Measurements from ENCODE around the gene PRKCE. TPM values are rescaled to one million over a fixed set of nuclear protein-coding genes. Genes with fewer than 3 reads are reported as not detected.

The PRKCE gene
- total RNA-seq, 2 donors from 2014 or later: 6.3 to 30.1 TPM

GRCh38 chr2:45622336-45623075 is 29.0 kb upstream of the PRKCE start:
- Mint-ChIP-seq H3K9me3 (no peaks in the 10 kb centered on the region), H3K4me1 (ENCODE audit: low read depth in 2 of 2) (no peaks in the 10 kb centered on the region), H3K36me3 (no peaks in the 10 kb centered on the region), H3K27ac (no peak overlapping the region), H3K27me3 (peaks cover 33 to 50% of the 10 kb centered on the region in 2 donors), H3K4me3 (no peak overlapping the region)
- ATAC-seq (no peak), DNase-seq (ENCODE audit: low spot score) (no peak)

- Mint-ChIP-seq H3K4me1 (ENCODE audit: low read depth in 2 of 2) (no peaks in the 10 kb centered on the region), H3K9me3 (no peaks in the 10 kb centered on the region), H3K27ac (no peak overlapping the region), H3K36me3 (no peaks in the 10 kb centered on the region), H3K27me3 (peaks cover 35 to 51% of the 10 kb centered on the region in 2 donors), H3K4me3 (no peak overlapping the region)
- DNase-seq (ENCODE audit: low spot score) (no peak), ATAC-seq (no peak)
Observed at GRCh38 chr2:45623098-45623497, 28.4 kb upstream of the PRKCE start.

- Mint-ChIP-seq H3K27me3 (peaks cover 32 to 42% of the 10 kb centered on the region in 2 donors), H3K9me3 (no peaks in the 10 kb centered on the region), H3K4me3 (no peak overlapping the region), H3K27ac (no peak overlapping the region), H3K36me3 (no peaks in the 10 kb centered on the region), H3K4me1 (ENCODE audit: low read depth in 2 of 2) (no peaks in the 10 kb centered on the region)
- DNase-seq (ENCODE audit: low spot score): no peak
- ATAC-seq: no peak
Observed at GRCh38 chr2:45625824-45626223, 25.7 kb upstream of the PRKCE start.

GRCh38 chr2:45626387-45627221 is 24.9 kb upstream of the PRKCE start:
- H3K4me1 Mint-ChIP-seq (ENCODE audit: low read depth in 2 of 2): no peaks in the 10 kb centered on the region
- peaks cover 36 to 48% of the 10 kb centered on the region in 2 donors for H3K27me3 Mint-ChIP-seq
- no peak overlapping the region for H3K27ac Mint-ChIP-seq
- H3K9me3 Mint-ChIP-seq: no peaks in the 10 kb centered on the region
- DNase-seq (ENCODE audit: low spot score) (no peak), ATAC-seq (no peak)
- no peaks in the 10 kb centered on the region for H3K36me3 Mint-ChIP-seq
- no peak overlapping the region for H3K4me3 Mint-ChIP-seq

GRCh38 chr2:45627911-45628310 is 23.6 kb upstream of the PRKCE start:
- no peak for DNase-seq (ENCODE audit: low spot score)
- Mint-ChIP-seq H3K4me3 (no peak overlapping the region), H3K27me3 (peaks cover 35 to 51% of the 10 kb centered on the region in 2 donors), H3K36me3 (no peaks in the 10 kb centered on the region), H3K4me1 (ENCODE audit: low read depth in 2 of 2) (no peaks in the 10 kb centered on the region), H3K27ac (no peak overlapping the region), H3K9me3 (no peaks in the 10 kb centered on the region)
- no peak for ATAC-seq

- Mint-ChIP-seq H3K9me3 (no peaks in the 10 kb centered on the region), H3K27me3 (peaks cover 32 to 56% of the 10 kb centered on the region in 2 donors), H3K27ac (no peak overlapping the region), H3K4me1 (ENCODE audit: low read depth in 2 of 2) (no peaks in the 10 kb centered on the region), H3K36me3 (no peaks in the 10 kb centered on the region), H3K4me3 (no peak overlapping the region)
- DNase-seq (ENCODE audit: low spot score) (no peak), ATAC-seq (no peak)
Observed at GRCh38 chr2:45629971-45630370, 21.5 kb upstream of the PRKCE start.

GRCh38 chr2:45631319-45631718 is 20.2 kb upstream of the PRKCE start:
- H3K9me3 Mint-ChIP-seq: no peaks in the 10 kb centered on the region
- H3K27ac Mint-ChIP-seq: no peak overlapping the region
- no peaks in the 10 kb centered on the region for H3K36me3 Mint-ChIP-seq
- DNase-seq (ENCODE audit: low spot score): no peak
- peaks cover 23 to 47% of the 10 kb centered on the region in 2 donors for H3K27me3 Mint-ChIP-seq
- ATAC-seq: no peak
- no peak overlapping the region for H3K4me3 Mint-ChIP-seq
- H3K4me1 Mint-ChIP-seq (ENCODE audit: low read depth in 2 of 2): no peaks in the 10 kb centered on the region

- no peak overlapping the region for H3K4me3 Mint-ChIP-seq
- ATAC-seq: no peak
- H3K27ac Mint-ChIP-seq: no peak overlapping the region
- no peaks in the 10 kb centered on the region for H3K9me3 Mint-ChIP-seq
- H3K27me3 Mint-ChIP-seq: peaks cover 23 to 45% of the 10 kb centered on the region in 2 donors
- H3K36me3 Mint-ChIP-seq: no peaks in the 10 kb centered on the region
- DNase-seq (ENCODE audit: low spot score): no peak
- H3K4me1 Mint-ChIP-seq (ENCODE audit: low read depth in 2 of 2): no peaks in the 10 kb centered on the region
Observed at GRCh38 chr2:45631955-45632354, 19.5 kb upstream of the PRKCE start.

GRCh38 chr2:45634223-45634622 is 17.3 kb upstream of the PRKCE start:
- Mint-ChIP-seq H3K9me3 (no peaks in the 10 kb centered on the region), H3K36me3 (no peaks in the 10 kb centered on the region), H3K4me1 (ENCODE audit: low read depth in 2 of 2) (peaks cover 8 to 9% of the 10 kb centered on the region in 2 donors), H3K4me3 (no peak overlapping the region), H3K27ac (no peak overlapping the region), H3K27me3 (peaks cover 21 to 39% of the 10 kb centered on the region in 2 donors)
- DNase-seq (ENCODE audit: low spot score): no peak
- no peak for ATAC-seq

- Mint-ChIP-seq H3K36me3 (no peaks in the 10 kb centered on the region), H3K4me3 (no peak overlapping the region), H3K27me3 (peaks cover 17 to 35% of the 10 kb centered on the region in 2 donors), H3K9me3 (no peaks in the 10 kb centered on the region), H3K4me1 (ENCODE audit: low read depth in 2 of 2) (peaks cover 9 to 13% of the 10 kb centered on the region in 2 donors), H3K27ac (no peak overlapping the region)
- ATAC-seq: no peak
- DNase-seq (ENCODE audit: low spot score): no peak
Observed at GRCh38 chr2:45636008-45636407, 15.5 kb upstream of the PRKCE start.

- Mint-ChIP-seq H3K9me3 (no peaks in the 10 kb centered on the region), H3K36me3 (no peaks in the 10 kb centered on the region), H3K4me1 (ENCODE audit: low read depth in 2 of 2) (peaks cover 9 to 15% of the 10 kb centered on the region in 2 donors), H3K27me3 (peaks cover 20 to 35% of the 10 kb centered on the region in 2 donors), H3K4me3 (peak overlapping the region; percentile 4), H3K27ac (peak overlapping the region in 1 of 2 donors; percentile 1)
- DNase-seq (ENCODE audit: low spot score): no peak
- peak; percentile 76 to 83 for ATAC-seq
Observed at GRCh38 chr2:45637440-45637839, 14.0 kb upstream of the PRKCE start.

GRCh38 chr2:45640576-45640975 is 10.9 kb upstream of the PRKCE start:
- no peaks in the 10 kb centered on the region for H3K36me3 Mint-ChIP-seq
- no peaks in the 10 kb centered on the region for H3K9me3 Mint-ChIP-seq
- peaks cover 21 to 26% of the 10 kb centered on the region in 2 donors for H3K27me3 Mint-ChIP-seq
- DNase-seq (ENCODE audit: low spot score): no peak
- ATAC-seq: no peak
- H3K4me3 Mint-ChIP-seq: no peak overlapping the region
- no peak overlapping the region for H3K27ac Mint-ChIP-seq
- peaks cover 13 to 19% of the 10 kb centered on the region in 2 donors for H3K4me1 Mint-ChIP-seq (ENCODE audit: low read depth in 2 of 2)

GRCh38 chr2:45643095-45643494 is 8.4 kb upstream of the PRKCE start:
- H3K27me3 Mint-ChIP-seq: peaks cover 21 to 26% of the 10 kb centered on the region in 2 donors
- ATAC-seq: peak in 1 of 2 donors; percentile 8
- DNase-seq (ENCODE audit: low spot score): no peak

More at GRCh38 chr2:45643095-45643494, 8.4 kb upstream of the PRKCE start:
- H3K4me3 Mint-ChIP-seq: peak overlapping the region; percentile 71
- H3K36me3 Mint-ChIP-seq: no peaks in the 10 kb centered on the region
- no peaks in the 10 kb centered on the region for H3K9me3 Mint-ChIP-seq
- no peak overlapping the region for H3K27ac Mint-ChIP-seq
- H3K4me1 Mint-ChIP-seq (ENCODE audit: low read depth in 2 of 2): peaks cover 4 to 11% of the 10 kb centered on the region in 2 donors
